AG09319 (cell line): ENCODE measurements around the gene RNU6-1.
A peak's percentile ranks its signal among the peaks of the same experiment; 100 is the strongest.

Experiments
- DNase-seq: peaks from one replicate; pipeline ENCODE4 v3.0.0-alpha.2; 2010; ENCODE audit warnings: low read depth; ENCODE audit errors: extremely low read depth
- CTCF ChIP-seq: IDR thresholded peaks from 2 replicates; pipeline ENCODE4 v1.5.1; 2011; ENCODE audit warnings: low read depth, mild to moderate bottlenecking, inconsistent platforms, low read length, moderate library complexity

RNU6-1 gene

GRCh38 chr15:67839929-67840748 is at the start of gene RNU6-1:
TSS of gene RNU6-1 (minus strand) at chr15:67840045.
- DNase-seq, result peak; percentile 87

GRCh38 chr15:67887776-67888175 is 47.9 kb upstream of the RNU6-1 start:
- DNase-seq, result no peak
- no peak for TF ChIP-seq CTCF

More at GRCh38 chr15:67839929-67840748, at the start of gene RNU6-1:
- TF ChIP-seq CTCF, result no peak

GRCh38 chr15:67885861-67886260 is 46.0 kb upstream of the RNU6-1 start:
- TF ChIP-seq CTCF, result no peak
- no peak for DNase-seq

GRCh38 chr15:67885175-67885523 is 45.3 kb upstream of the RNU6-1 start:
- no peak for DNase-seq
- no peak for TF ChIP-seq CTCF

- no peak for TF ChIP-seq CTCF
- DNase-seq, result peak; percentile 7
Observed at GRCh38 chr15:67884514-67885174, 44.8 kb upstream of the RNU6-1 start.

- TF ChIP-seq CTCF, result no peak
- no peak for DNase-seq
Observed at GRCh38 chr15:67884009-67884408, 44.2 kb upstream of the RNU6-1 start.

GRCh38 chr15:67883234-67883773 is 43.5 kb upstream of the RNU6-1 start:
- no peak for TF ChIP-seq CTCF
- no peak for DNase-seq
